Activated B cell treated with CpG ODN at 0.5 μM for 24 hours (primary cell): ENCODE results near the gene PAFAH2. TPM values are rescaled to one million over a fixed set of nuclear protein-coding genes. Genes with fewer than 3 reads are reported as not detected.
"Not testable (repeated sequence)": the region's sequence is repeated elsewhere in the genome, so short reads cannot be mapped to it uniquely, and the experiment has no call there.

Experiments
- ATAC-seq: fragments of 200-7000 bp; cut with Tn5 transposase; one replicate; pipeline ENCODE4 v1.10.0; 2021; ENCODE audit warnings: low read depth, mild to moderate bottlenecking, moderate library complexity
- CTCF ChIA-PET: fragments of 350-600 bp; sonication (Branson Sonifier 250); formaldehyde crosslinking; loops from one replicate; lab custom pipeline; 2021; ENCODE audit warnings: antibody characterized with exemption; lab: Charles Lee
- POLR2A ChIA-PET: fragments of 350-600 bp; sonication (Branson Sonifier 250); formaldehyde crosslinking; loops from one replicate; lab custom pipeline; 2021; ENCODE audit warnings: antibody characterized with exemption; lab: Charles Lee
- DNase-seq: peaks from one replicate; pipeline ENCODE4 v3.0.0; 2022
- H3K27ac Mint-ChIP-seq: one replicate; pipeline ENCODE4 v1.8.0; 2020; ENCODE audit warnings: mixed read lengths
- H3K27me3 Mint-ChIP-seq: one replicate; pipeline ENCODE4 v1.8.0; 2021; ENCODE audit warnings: mixed read lengths
- H3K36me3 Mint-ChIP-seq: one replicate; pipeline ENCODE4 v1.8.0; 2021; ENCODE audit warnings: low read depth, mixed read lengths
- H3K4me1 Mint-ChIP-seq: one replicate; pipeline ENCODE4 v1.8.0; 2021; ENCODE audit warnings: mixed read lengths
- H3K4me3 Mint-ChIP-seq: one replicate; pipeline ENCODE4 v1.8.0; 2020; ENCODE audit warnings: mild to moderate bottlenecking, mixed read lengths
- H3K9me3 Mint-ChIP-seq: one replicate; pipeline ENCODE4 v1.8.0; 2020; ENCODE audit warnings: mixed read lengths
- CTCF ChIP-seq: fragments of 200-600 bp; IDR thresholded peaks from one replicate; pipeline ENCODE4 v1.8.0; 2022; ENCODE audit warnings: antibody characterized with exemption, mild to moderate bottlenecking
- intact Hi-C: fragments of 100-400 bp; cut with micrococcal nuclease; formaldehyde crosslinking; loops from one replicate; pipeline ENCODE4 v1.15.1; 2024
- total RNA-seq: library from RNA; stranded (reverse); gene quantifications from 2 replicates; pipeline ENCODE4 v1.2.3, GENCODE V29; 2022

The PAFAH2 gene
- total RNA-seq, 1 donor from 2014 or later, result 5.4 TPM

- H3K27me3 Mint-ChIP-seq, result no peaks in the 10 kb centered on the region
- ChIA-PET POLR2A (no interaction called here), CTCF (interaction anchor here (0.5 kb wide), 1 partner anchor 1291 kb away, joined by 3 read pairs; no protein-coding TSS in a partner anchor)
- ATAC-seq, result no peak
- H3K4me1 Mint-ChIP-seq, result peaks cover 4% of the 10 kb centered on the region
- H3K27ac Mint-ChIP-seq, result no peak overlapping the region
- DNase-seq, result no peak
- H3K36me3 Mint-ChIP-seq, result peaks cover 29% of the 10 kb centered on the region
- intact Hi-C loops, result no loop called here
- H3K9me3 Mint-ChIP-seq, result no peaks in the 10 kb centered on the region
- TF ChIP-seq CTCF, result no peak
- no peak overlapping the region for H3K4me3 Mint-ChIP-seq
Observed at GRCh38 chr1:25990702-25991395, 7.0 kb downstream of the PAFAH2 start.

DNA sequence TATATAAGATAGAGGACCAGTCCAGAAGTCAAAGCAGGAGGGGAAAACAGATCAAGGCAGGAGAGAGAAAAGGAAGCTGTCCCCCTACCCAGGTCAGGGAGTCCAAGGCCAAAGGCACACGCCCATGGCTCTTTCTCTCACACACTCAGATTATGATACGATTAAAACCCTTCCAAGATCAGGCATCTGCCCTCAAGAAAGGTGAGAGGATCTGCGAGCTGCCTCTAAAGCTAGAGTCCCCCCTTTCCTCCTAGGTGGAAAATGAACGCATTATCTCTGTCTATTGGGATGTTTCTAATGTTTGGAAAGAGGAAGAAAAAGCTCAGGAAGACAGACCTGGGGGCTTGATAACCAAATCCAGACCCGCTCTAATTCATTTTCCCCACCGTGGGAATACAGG is 7.6 kb downstream of the PAFAH2 start:
- H3K27ac Mint-ChIP-seq, result no peak overlapping the region
- DNase-seq (no peak), ATAC-seq (no peak)
- no peaks in the 10 kb centered on the region for H3K27me3 Mint-ChIP-seq
- CTCF ChIA-PET, result interaction anchor here (1.0 kb wide), 1 partner anchor 14 kb away, joined by 3 read pairs; no protein-coding TSS in a partner anchor
- peaks cover 34% of the 10 kb centered on the region for H3K36me3 Mint-ChIP-seq
- intact Hi-C loops, result no loop called here
- TF ChIP-seq CTCF, result no peak
- no peak overlapping the region for H3K4me3 Mint-ChIP-seq
- H3K9me3 Mint-ChIP-seq, result no peaks in the 10 kb centered on the region
- peaks cover 4% of the 10 kb centered on the region for H3K4me1 Mint-ChIP-seq
- POLR2A ChIA-PET, result no interaction called here

DNA sequence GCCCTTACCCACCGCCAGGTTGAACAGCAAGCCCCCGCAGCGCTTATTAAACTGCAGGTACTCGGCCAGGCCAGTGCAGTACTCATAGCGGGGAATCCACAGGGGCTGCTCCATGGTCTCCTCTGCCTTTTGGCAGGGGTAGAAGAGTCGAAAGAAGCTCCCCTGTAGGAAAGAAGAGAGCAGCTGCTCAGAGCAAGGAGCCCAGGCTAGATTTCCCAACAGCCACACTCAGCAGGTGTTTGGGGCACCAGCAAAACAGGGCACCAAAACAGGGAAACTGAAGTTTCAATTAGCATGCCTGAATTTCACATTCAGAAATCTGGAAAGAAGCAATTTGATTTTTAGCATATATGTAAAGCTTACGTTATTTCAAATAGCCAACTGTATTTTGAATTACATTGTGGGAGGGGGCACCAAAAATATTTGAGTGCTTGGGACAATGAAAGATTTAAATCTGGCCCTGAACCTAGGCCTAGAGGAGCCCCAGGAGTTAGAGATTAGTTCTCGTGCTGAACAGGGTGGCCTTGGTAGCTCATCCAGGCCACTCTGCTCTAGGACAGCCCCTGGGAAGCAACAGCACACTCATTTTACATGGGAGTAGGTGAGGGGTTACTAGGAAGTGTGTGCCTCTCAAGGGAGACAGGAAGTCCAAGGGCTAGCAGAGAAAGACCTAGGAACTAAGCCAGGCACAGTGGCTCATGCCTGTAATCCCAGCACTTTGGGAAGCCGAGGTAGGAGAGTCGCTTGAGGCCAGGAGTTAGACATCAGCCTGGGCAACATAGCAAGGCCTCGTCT is 8.2 kb downstream of the PAFAH2 start:
- DNase-seq (no peak), ATAC-seq (no peak)
- ChIA-PET POLR2A (interaction anchor here (1.3 kb wide), 1 partner anchor 8 kb away, joined by 5 read pairs; the partner anchor contains the start of gene PAFAH2), CTCF (interaction anchor here (1.0 kb wide), 2 partner anchors 13 to 94 kb away, joined by 3 read pairs; no protein-coding TSS in a partner anchor)
- Mint-ChIP-seq H3K4me3 (no peak overlapping the region), H3K4me1 (peaks cover 4% of the 10 kb centered on the region), H3K27me3 (no peaks in the 10 kb centered on the region), H3K27ac (no peak overlapping the region), H3K36me3 (peaks cover 35% of the 10 kb centered on the region), H3K9me3 (no peaks in the 10 kb centered on the region)
- intact Hi-C loops, result no loop called here
- TF ChIP-seq CTCF, result no peak

- Mint-ChIP-seq H3K27ac (no peak overlapping the region), H3K4me3 (no peak overlapping the region), H3K9me3 (no peaks in the 10 kb centered on the region), H3K27me3 (no peaks in the 10 kb centered on the region), H3K36me3 (peaks cover 46% of the 10 kb centered on the region), H3K4me1 (peaks cover 4% of the 10 kb centered on the region)
- intact Hi-C loops, result no loop called here
- no peak for DNase-seq
- POLR2A ChIA-PET, result interaction anchor here (1.2 to 1.3 kb wide), 2 partner anchors 10 kb away, joined by 4 to 5 read pairs; partner anchors contain the start of gene PAFAH2
- CTCF ChIA-PET, result no interaction called here
- no peak for TF ChIP-seq CTCF
- ATAC-seq, result no peak
Observed at GRCh38 chr1:25987951-25988350, 9.9 kb downstream of the PAFAH2 start.

DNA sequence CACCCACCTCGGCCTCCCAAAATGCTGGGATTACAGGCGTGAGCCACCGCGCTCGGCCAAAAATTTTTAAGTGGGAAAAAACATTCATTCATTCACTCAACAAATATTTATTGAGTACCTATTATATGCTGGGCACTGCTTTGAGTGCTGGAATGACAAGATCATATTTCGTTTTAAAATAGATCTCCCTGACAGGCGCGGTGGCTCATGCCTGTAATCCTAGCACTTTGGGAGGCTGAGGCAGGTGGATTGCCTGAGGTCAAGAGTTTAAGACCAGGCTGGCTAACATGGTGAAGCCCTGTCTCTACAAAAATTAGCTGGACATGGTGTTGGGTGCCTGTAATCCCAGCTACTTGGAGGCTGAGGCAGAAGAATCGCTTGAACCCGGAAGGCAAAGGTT is 11.1 kb downstream of the PAFAH2 start:
- POLR2A ChIA-PET, result interaction anchor here (1.2 kb wide), 1 partner anchor 11 kb away, joined by 4 read pairs; the partner anchor contains the start of gene PAFAH2
- DNase-seq, H3K4me3 Mint-ChIP-seq, H3K27ac Mint-ChIP-seq, H3K4me1 Mint-ChIP-seq, H3K27me3 Mint-ChIP-seq, CTCF ChIA-PET, intact Hi-C loops, H3K9me3 Mint-ChIP-seq, ATAC-seq: not testable (repeated sequence)
- H3K36me3 Mint-ChIP-seq, result peaks cover 58% of the 10 kb centered on the region
